ENCODE data around the gene ADGRB2. TPM values are rescaled to one million over a fixed set of nuclear protein-coding genes. Genes with fewer than 3 reads are reported as not detected.

Gene ADGRB2
- total RNA-seq, 2 experiments from 2014 or later, result 0.54 to 0.56 TPM

GRCh38 chr1:31717341-31717740 lies 46.8 kb downstream of the ADGRB2 start:
- ChIA-PET CTCF (interaction anchor here (0.8 to 6.1 kb wide), 9 partner anchors 10 to 154 kb away, joined by 3 to 51 read pairs (median 5); partner anchors contain the start of gene COL16A1), POLR2A (interaction anchor here (0.9 to 1.2 kb wide), 2 partner anchors 31 to 96 kb away, joined by 3 read pairs; no protein-coding TSS in a partner anchor)
- Mint-ChIP-seq H3K4me3 (no peak overlapping the region), H3K9me3 (no peaks in the 10 kb centered on the region), H3K27ac (no peak overlapping the region), H3K27me3 (peaks cover 39% of the 10 kb centered on the region), H3K36me3 (ENCODE audit: low read depth) (no peaks in the 10 kb centered on the region), H3K4me1 (ENCODE audit: low read depth) (peaks cover 12% of the 10 kb centered on the region)
- no peak for DNase-seq
- no peak for ATAC-seq
- intact Hi-C loops (cut with micrococcal nuclease), result loop anchor here (10.0 kb wide), 1 partner anchor 47 kb away; the partner anchor contains the start of gene ADGRB2
- TF ChIP-seq, protein P1, sequence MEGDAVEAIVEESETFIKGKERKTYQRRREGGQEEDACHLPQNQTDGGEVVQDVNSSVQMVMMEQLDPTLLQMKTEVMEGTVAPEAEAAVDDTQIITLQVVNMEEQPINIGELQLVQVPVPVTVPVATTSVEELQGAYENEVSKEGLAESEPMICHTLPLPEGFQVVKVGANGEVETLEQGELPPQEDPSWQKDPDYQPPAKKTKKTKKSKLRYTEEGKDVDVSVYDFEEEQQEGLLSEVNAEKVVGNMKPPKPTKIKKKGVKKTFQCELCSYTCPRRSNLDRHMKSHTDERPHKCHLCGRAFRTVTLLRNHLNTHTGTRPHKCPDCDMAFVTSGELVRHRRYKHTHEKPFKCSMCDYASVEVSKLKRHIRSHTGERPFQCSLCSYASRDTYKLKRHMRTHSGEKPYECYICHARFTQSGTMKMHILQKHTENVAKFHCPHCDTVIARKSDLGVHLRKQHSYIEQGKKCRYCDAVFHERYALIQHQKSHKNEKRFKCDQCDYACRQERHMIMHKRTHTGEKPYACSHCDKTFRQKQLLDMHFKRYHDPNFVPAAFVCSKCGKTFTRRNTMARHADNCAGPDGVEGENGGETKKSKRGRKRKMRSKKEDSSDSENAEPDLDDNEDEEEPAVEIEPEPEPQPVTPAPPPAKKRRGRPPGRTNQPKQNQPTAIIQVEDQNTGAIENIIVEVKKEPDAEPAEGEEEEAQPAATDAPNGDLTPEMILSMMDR (IDR thresholded peaks at IDR 0.05), result no peak

GRCh38 chr1:31715873-31716220 lies 48.3 kb downstream of the ADGRB2 start:
- Mint-ChIP-seq H3K4me1 (ENCODE audit: low read depth) (peaks cover 12% of the 10 kb centered on the region), H3K36me3 (ENCODE audit: low read depth) (no peaks in the 10 kb centered on the region), H3K4me3 (no peak overlapping the region), H3K9me3 (no peaks in the 10 kb centered on the region), H3K27me3 (peaks cover 45% of the 10 kb centered on the region), H3K27ac (no peak overlapping the region)
- DNase-seq (no peak), ATAC-seq (no peak)
- ChIA-PET CTCF (interaction anchor here (0.8 to 6.1 kb wide), 16 partner anchors 10 to 121 kb away, joined by 3 to 51 read pairs (median 5); partner anchors contain the start of gene COL16A1), POLR2A (interaction anchor here (0.7 kb wide), 2 partner anchors 59 to 796 kb away, joined by 3 to 4 read pairs; no protein-coding TSS in a partner anchor)
- intact Hi-C loops (cut with micrococcal nuclease), result loop anchor here (10.0 kb wide), 1 partner anchor 49 kb away; the partner anchor contains the start of gene ADGRB2
- TF ChIP-seq, protein P1 (IDR thresholded peaks at IDR 0.05), result no peak

DNA sequence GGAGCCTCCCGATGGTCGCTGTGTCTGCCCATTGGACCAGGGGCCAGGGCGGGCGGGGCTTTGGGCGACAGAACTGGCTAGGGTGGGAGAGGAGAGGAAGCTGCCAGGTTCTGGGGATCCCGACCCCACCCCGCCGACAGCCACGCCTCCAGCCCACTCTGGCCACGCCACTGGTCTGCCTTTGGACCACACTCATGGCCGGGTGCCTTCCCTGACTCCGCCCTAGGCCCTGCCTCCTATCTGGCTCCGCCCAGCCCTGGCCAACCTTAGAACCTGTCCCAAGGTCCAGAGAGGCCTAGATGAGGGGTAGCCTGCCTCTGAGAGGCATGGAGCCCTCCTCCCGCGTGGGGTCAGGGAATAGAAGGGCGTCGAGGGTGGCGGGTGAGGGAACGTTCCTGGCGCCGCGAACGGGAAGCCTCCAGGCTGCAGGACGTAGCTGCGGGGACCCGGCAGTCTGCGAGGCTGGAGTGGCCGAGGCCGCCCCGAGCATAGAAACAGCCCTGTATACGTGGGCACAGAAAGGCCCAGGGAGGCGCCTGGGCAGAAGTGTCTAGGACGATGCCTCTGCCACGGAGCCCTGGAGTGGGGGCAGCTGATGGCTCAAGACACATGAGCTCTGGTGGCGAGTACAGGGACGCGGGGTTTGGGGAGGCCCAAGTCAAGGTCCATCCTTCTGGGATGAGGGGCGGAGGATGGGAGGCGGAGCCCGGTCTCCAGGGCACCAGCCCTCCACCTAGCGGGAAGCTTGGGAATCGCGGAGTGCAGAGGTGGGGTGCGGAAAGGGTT lies 48.9 kb downstream of the ADGRB2 start:
- ChIA-PET CTCF (interaction anchor here (0.8 to 6.1 kb wide), 16 partner anchors 10 to 121 kb away, joined by 3 to 51 read pairs (median 5); partner anchors contain the start of gene COL16A1), POLR2A (interaction anchor here (0.7 kb wide), 2 partner anchors 58 to 795 kb away, joined by 3 to 4 read pairs; no protein-coding TSS in a partner anchor)
- Mint-ChIP-seq H3K27me3 (peaks cover 47% of the 10 kb centered on the region), H3K4me3 (peak overlapping the region; percentile 31), H3K9me3 (no peaks in the 10 kb centered on the region), H3K36me3 (ENCODE audit: low read depth) (no peaks in the 10 kb centered on the region), H3K27ac (no peak overlapping the region), H3K4me1 (ENCODE audit: low read depth) (peaks cover 12% of the 10 kb centered on the region)
- DNase-seq (peak; percentile 50), ATAC-seq (peak; percentile 75)
- intact Hi-C loops (cut with micrococcal nuclease), result loop anchor here (10.0 kb wide), 1 partner anchor 50 kb away; the partner anchor contains the start of gene ADGRB2
- TF ChIP-seq, protein P1 (IDR thresholded peaks at IDR 0.05), result peak; percentile 63

GRCh38 chr1:31714442-31715086 lies 49.6 kb downstream of the ADGRB2 start:
- ATAC-seq (peak; percentile 55), DNase-seq (peak; percentile 38)
- intact Hi-C loops (cut with micrococcal nuclease), result loop anchor here (10.0 kb wide), 1 partner anchor 50 kb away; the partner anchor contains the start of gene ADGRB2
- TF ChIP-seq, protein P1 (IDR thresholded peaks at IDR 0.05), result peak; percentile 44
- no peaks in the 10 kb centered on the region for H3K9me3 Mint-ChIP-seq
- H3K4me1 Mint-ChIP-seq (ENCODE audit: low read depth), result peaks cover 12% of the 10 kb centered on the region
- H3K36me3 Mint-ChIP-seq (ENCODE audit: low read depth), result no peaks in the 10 kb centered on the region
- peak overlapping the region; percentile 15 for H3K4me3 Mint-ChIP-seq
- H3K27ac Mint-ChIP-seq, result no peak overlapping the region
- ChIA-PET CTCF (interaction anchor here (0.8 to 6.1 kb wide), 10 partner anchors 11 to 75 kb away, joined by 3 to 51 read pairs (median 9); partner anchors contain the start of genes COL16A1 and PEF1), POLR2A (interaction anchor here (0.5 kb wide), 1 partner anchor 53 kb away, joined by 3 read pairs; no protein-coding TSS in a partner anchor)
- H3K27me3 Mint-ChIP-seq, result peaks cover 45% of the 10 kb centered on the region
